Smooth muscle cell (in vitro differentiated cells): ENCODE measurements around the gene XK. TPM values are rescaled to one million over a fixed set of nuclear protein-coding genes. Genes with fewer than 3 reads are reported as not detected.
"Not testable (repeated sequence)": the region's sequence is repeated elsewhere in the genome, so short reads cannot be mapped to it uniquely, and the experiment has no call there.

ENCODE experiments used
- DNase-seq: peaks from one replicate; lab custom pipeline; 2025; ENCODE audit not compliant: unreplicated experiment; lab: John Stamatoyannopoulos, UW
- H2AFZ ChIP-seq: fragments of 200-600 bp; sonication (generic); 2 replicates; pipeline ENCODE4 v1.6.0; 2016; ENCODE audit warnings: antibody characterized with exemption, low read depth, mild to moderate bottlenecking
- H3F3A ChIP-seq: fragments of 200-600 bp; sonication (generic); 2 replicates; pipeline ENCODE4 v1.6.0; 2017; ENCODE audit warnings: antibody characterized with exemption, low read depth
- H3K27ac ChIP-seq: fragments of 200-600 bp; sonication (generic); 2 replicates; pipeline ENCODE4 v1.5.1; 2016; ENCODE audit warnings: low read depth, mild to moderate bottlenecking
- H3K27me3 ChIP-seq: fragments of 200-600 bp; sonication (generic); 2 replicates; pipeline ENCODE4 v1.6.1; 2016; ENCODE audit warnings: low read depth, mild to moderate bottlenecking
- H3K36me3 ChIP-seq: fragments of 200-600 bp; sonication (generic); 2 replicates; pipeline ENCODE4 v1.5.1; 2016; ENCODE audit warnings: low read depth
- H3K4me1 ChIP-seq: fragments of 200-600 bp; sonication (generic); 2 replicates; pipeline ENCODE4 v1.5.1; 2016; ENCODE audit warnings: low read depth
- H3K4me2 ChIP-seq: fragments of 200-600 bp; sonication (generic); 2 replicates; pipeline ENCODE4 v1.6.0; 2016; ENCODE audit warnings: mild to moderate bottlenecking
- H3K4me3 ChIP-seq: fragments of 200-600 bp; sonication (generic); 2 replicates; pipeline ENCODE4 v1.5.1; 2016; ENCODE audit warnings: mild to moderate bottlenecking
- H3K79me2 ChIP-seq: fragments of 200-600 bp; sonication (generic); 2 replicates; pipeline ENCODE4 v1.6.0; 2016; ENCODE audit warnings: low read depth, mild to moderate bottlenecking
- H3K9ac ChIP-seq: fragments of 200-600 bp; sonication (generic); 2 replicates; pipeline ENCODE4 v1.6.0; 2016; ENCODE audit warnings: low read depth
- H3K9me3 ChIP-seq: fragments of 200-600 bp; sonication (generic); replicated peaks from 2 replicates; pipeline ENCODE4 v1.5.1; 2016; ENCODE audit warnings: low read depth
- H4K20me1 ChIP-seq: fragments of 200-600 bp; sonication (generic); 2 replicates; pipeline ENCODE4 v1.6.0; 2016; ENCODE audit warnings: low read depth
- CTCF ChIP-seq: fragments of 200-600 bp; sonication (generic); IDR thresholded peaks from 2 replicates; pipeline ENCODE4 v1.5.1; 2017; ENCODE audit warnings: borderline replicate concordance, mild to moderate bottlenecking, antibody characterized with exemption; ENCODE audit not compliant: insufficient read depth, poor library complexity, severe bottlenecking
- WGBS: methylation state at CpG from one replicate; pipeline ENCODE4 v1.1.7; 2016; ENCODE audit warnings: low lambda C conversion rate; 5-methylcytosine and 5-hydroxymethylcytosine counted together
- polyA plus RNA-seq: library from polyadenylated mRNA; unstranded; fragments of >200 nt; fragmentation: Nextera tagmentation; extraction: Ambion mirVana; gene quantifications from 2 replicates; pipeline ENCODE4 v1.2.1, GENCODE V29; 2016
- total RNA-seq: library from RNA; depleted of rRNA; stranded (reverse); fragments of >200 nt; gene quantifications from 2 replicates; pipeline ENCODE4 v1.2.3, GENCODE V29; 2014

XK gene
- total and polyA plus RNA-seq, 2 experiments from 2014 or later: 0.13 TPM; not detected in 1

- no peak for TF ChIP-seq CTCF
- H3K9me3 ChIP-seq: no peaks in the 10 kb centered on the region
These were observed 79.9 kb downstream of the XK start for GRCh38 chrX:37765507-37765906.

GRCh38 chrX:37767430-37767829 lies 81.8 kb downstream of the XK start:
- H3K79me2 ChIP-seq: no peaks in the 10 kb centered on the region
- H3K9ac ChIP-seq: no peak overlapping the region
- no peaks in the 10 kb centered on the region for H3K9me3 ChIP-seq
- 46% methylated on average over 1 of the region's 1 CpG for WGBS
- no peaks in the 10 kb centered on the region for H3K27me3 ChIP-seq
- no peak overlapping the region for H3K4me2 ChIP-seq
- H3K36me3 ChIP-seq: no peaks in the 10 kb centered on the region
- DNase-seq: no peak
- no peak overlapping the region for H2AFZ ChIP-seq
- H3K27ac ChIP-seq: no peak overlapping the region
- H3K4me3 ChIP-seq: no peak overlapping the region
- no peak for TF ChIP-seq CTCF
- H3F3A ChIP-seq: no peaks in the 10 kb centered on the region
- no peaks in the 10 kb centered on the region for H3K4me1 ChIP-seq
- no peaks in the 10 kb centered on the region for H4K20me1 ChIP-seq

More at GRCh38 chrX:37765507-37765906, 79.9 kb downstream of the XK start:
- H3K4me2 ChIP-seq: no peak overlapping the region
- no peaks in the 10 kb centered on the region for H3K4me1 ChIP-seq
- H2AFZ ChIP-seq: no peak overlapping the region
- H3K27ac ChIP-seq: no peak overlapping the region
- H3K9ac ChIP-seq: no peak overlapping the region
- H3K79me2 ChIP-seq: no peaks in the 10 kb centered on the region
- H3F3A ChIP-seq: no peaks in the 10 kb centered on the region
- H4K20me1 ChIP-seq: no peaks in the 10 kb centered on the region
- no peak overlapping the region for H3K4me3 ChIP-seq
- DNase-seq: no peak
- H3K27me3 ChIP-seq: no peaks in the 10 kb centered on the region
- H3K36me3 ChIP-seq: no peaks in the 10 kb centered on the region

GRCh38 chrX:37768866-37769265 lies 83.3 kb downstream of the XK start:
- H3K79me2 ChIP-seq, H3K9me3 ChIP-seq, H3K4me3 ChIP-seq, H3K27ac ChIP-seq, H4K20me1 ChIP-seq, H3K4me1 ChIP-seq, H3K9ac ChIP-seq, H3K4me2 ChIP-seq, H3K36me3 ChIP-seq, H3K27me3 ChIP-seq, H3F3A ChIP-seq, DNase-seq, H2AFZ ChIP-seq: not testable (repeated sequence)
- WGBS: 91% methylated on average over 9 of the region's 9 CpGs

GRCh38 chrX:37776283-37776986 lies 90.8 kb downstream of the XK start:
- Histone ChIP-seq H3K9ac (no peak overlapping the region), H2AFZ (no peak overlapping the region), H3K27ac (no peak overlapping the region), H4K20me1 (no peaks in the 10 kb centered on the region), H3K4me1 (no peaks in the 10 kb centered on the region), H3K9me3 (no peaks in the 10 kb centered on the region), H3K36me3 (no peaks in the 10 kb centered on the region), H3F3A (no peaks in the 10 kb centered on the region), H3K4me3 (no peak overlapping the region), H3K4me2 (no peak overlapping the region), H3K27me3 (no peaks in the 10 kb centered on the region), H3K79me2 (no peaks in the 10 kb centered on the region)
- DNase-seq: no peak
- no peak for TF ChIP-seq CTCF
